ENCODE measurements around the gene KRT71. TPM values are rescaled to one million over a fixed set of nuclear protein-coding genes. Genes with fewer than 3 reads are reported as not detected.

The KRT71 gene
- total RNA-seq, 1 experiment from 2014 or later: not detected

GRCh38 chr12:52539821-52540173 lies 13.1 kb downstream of the KRT71 start:
- no peaks in the 10 kb centered on the region for H4K20me1 ChIP-seq (ENCODE audit: insufficient read depth)
- POLR2A ChIA-PET (ENCODE audit: unreplicated experiment): interaction anchor here (0.6 kb wide), 2 partner anchors 15 to 27 kb away, joined by 4 to 9 read pairs; no protein-coding TSS in a partner anchor
- no peak overlapping the region for H3K27ac ChIP-seq

GRCh38 chr12:52539083-52539820 lies 13.7 kb downstream of the KRT71 start:
- no TSS peak for BruUV-seq (replicated peaks)
- Histone ChIP-seq H3K4me2 (peak overlapping the region; percentile 58), H3K36me3 (ENCODE audit: low read depth) (no peaks in the 10 kb centered on the region), H4K20me1 (ENCODE audit: insufficient read depth) (no peaks in the 10 kb centered on the region), H3K27ac (0 out of 2 replicates have a peak overlapping the region, but pooled peaks have one; percentile 24), H3K27me3 (ENCODE audit: insufficient read depth, low read depth) (no peaks in the 10 kb centered on the region), H3K79me2 (ENCODE audit: low read depth) (no peaks in the 10 kb centered on the region), H3F3A (ENCODE audit: insufficient read depth, low read depth) (peaks cover 7% of the 10 kb centered on the region; the same call in 1 of the 2 replicates), H3K4me3 (no peak overlapping the region), H2AFZ (no peak overlapping the region), H3K9me2 (ENCODE audit: insufficient read depth) (no peaks in the 10 kb centered on the region), H3K9me3 (ENCODE audit: insufficient read depth, low read depth) (no peaks in the 10 kb centered on the region), H3K4me1 (replicated peaks; ENCODE audit: insufficient read depth) (peaks cover 22% of the 10 kb centered on the region)
- ChIA-PET CTCF (no interaction called here), POLR2A (ENCODE audit: unreplicated experiment) (interaction anchor here (0.6 to 0.7 kb wide), 3 partner anchors 19 to 349 kb away, joined by 4 to 9 read pairs (median 8); partner anchors contain the start of gene KRT5)
- intact Hi-C loops (cut with micrococcal nuclease; ENCODE audit: unreplicated experiment): no loop called here
- no peak for TF ChIP-seq EZH2 (IDR thresholded peaks at IDR 0.05; ENCODE audit: low read depth)
- TF ChIP-seq CTCF (conservative IDR thresholded peaks at IDR 0.05): no peak
- peak in 1 of 2 experiments; percentile 71 for DNase-seq

More at GRCh38 chr12:52539821-52540173, 13.1 kb downstream of the KRT71 start:
- CTCF ChIA-PET: no interaction called here
- H3K79me2 ChIP-seq (ENCODE audit: low read depth): no peaks in the 10 kb centered on the region
- peaks cover 22% of the 10 kb centered on the region for H3K4me1 ChIP-seq (replicated peaks; ENCODE audit: insufficient read depth)
- peaks cover 7% of the 10 kb centered on the region; the same call in 1 of the 2 replicates for H3F3A ChIP-seq (ENCODE audit: insufficient read depth, low read depth)
- TF ChIP-seq EZH2 (IDR thresholded peaks at IDR 0.05; ENCODE audit: low read depth): no peak
- no peak for TF ChIP-seq CTCF (conservative IDR thresholded peaks at IDR 0.05)
- DNase-seq: no peak
- no peaks in the 10 kb centered on the region for H3K27me3 ChIP-seq (ENCODE audit: insufficient read depth, low read depth)
- BruUV-seq (replicated peaks): no TSS peak
- H3K36me3 ChIP-seq (ENCODE audit: low read depth): no peaks in the 10 kb centered on the region
- H3K4me2 ChIP-seq: peak overlapping the region; percentile 58
- no peak overlapping the region for H2AFZ ChIP-seq
- H3K4me3 ChIP-seq: no peak overlapping the region
- H3K9me3 ChIP-seq (ENCODE audit: insufficient read depth, low read depth): no peaks in the 10 kb centered on the region
- intact Hi-C loops (cut with micrococcal nuclease; ENCODE audit: unreplicated experiment): no loop called here
- no peaks in the 10 kb centered on the region for H3K9me2 ChIP-seq (ENCODE audit: insufficient read depth)

- Histone ChIP-seq H3K4me3 (no peak overlapping the region), H3F3A (ENCODE audit: insufficient read depth, low read depth) (peaks cover 7% of the 10 kb centered on the region; the same call in 1 of the 2 replicates), H3K9me3 (ENCODE audit: insufficient read depth, low read depth) (no peaks in the 10 kb centered on the region), H3K9me2 (ENCODE audit: insufficient read depth) (no peaks in the 10 kb centered on the region), H3K79me2 (ENCODE audit: low read depth) (no peaks in the 10 kb centered on the region), H2AFZ (no peak overlapping the region), H3K27me3 (ENCODE audit: insufficient read depth, low read depth) (no peaks in the 10 kb centered on the region), H3K4me1 (replicated peaks; ENCODE audit: insufficient read depth) (peaks cover 22% of the 10 kb centered on the region), H3K27ac (no peak overlapping the region), H3K36me3 (ENCODE audit: low read depth) (no peaks in the 10 kb centered on the region), H4K20me1 (ENCODE audit: insufficient read depth) (no peaks in the 10 kb centered on the region), H3K4me2 (no peak overlapping the region)
- no peak for TF ChIP-seq EZH2 (IDR thresholded peaks at IDR 0.05; ENCODE audit: low read depth)
- no peak for TF ChIP-seq CTCF (conservative IDR thresholded peaks at IDR 0.05)
- DNase-seq: no peak
- POLR2A ChIA-PET (ENCODE audit: unreplicated experiment): no interaction called here
- intact Hi-C loops (cut with micrococcal nuclease; ENCODE audit: unreplicated experiment): no loop called here
- no TSS peak for BruUV-seq (replicated peaks)
- CTCF ChIA-PET: interaction anchor here (0.7 kb wide), 1 partner anchor 334 kb away, joined by 4 read pairs; no protein-coding TSS in a partner anchor
Measured at GRCh38 chr12:52537101-52537500, 15.8 kb downstream of the KRT71 start.
